ENCODE measurements around the gene NUDT5. TPM values are rescaled to one million over a fixed set of nuclear protein-coding genes. Genes with fewer than 3 reads are reported as not detected.
"Not testable (repeated sequence)": the region's sequence is repeated elsewhere in the genome, so short reads cannot be mapped to it uniquely, and the experiment has no call there.

The NUDT5 gene
- total RNA-seq, 1 donor from 2014 or later = 51.0 TPM

GRCh38 chr10:12179606-12180170, 16.0 kb downstream of the NUDT5 start:
- Mint-ChIP-seq H3K4me1 (no peaks in the 10 kb centered on the region), H3K4me3 (no peak overlapping the region), H3K27me3 (ENCODE audit: low read depth) (no peaks in the 10 kb centered on the region), H3K36me3 (peaks cover 11% of the 10 kb centered on the region), H3K27ac (no peak overlapping the region), H3K9me3 (no peaks in the 10 kb centered on the region)
- TF ChIP-seq CTCF (IDR thresholded peaks at IDR 0.05; ENCODE audit: unreplicated experiment) = no peak
- DNase-seq (ENCODE audit: low spot score in 2 of 2, unreplicated experiment in 2 of 2) = no peak

DNA sequence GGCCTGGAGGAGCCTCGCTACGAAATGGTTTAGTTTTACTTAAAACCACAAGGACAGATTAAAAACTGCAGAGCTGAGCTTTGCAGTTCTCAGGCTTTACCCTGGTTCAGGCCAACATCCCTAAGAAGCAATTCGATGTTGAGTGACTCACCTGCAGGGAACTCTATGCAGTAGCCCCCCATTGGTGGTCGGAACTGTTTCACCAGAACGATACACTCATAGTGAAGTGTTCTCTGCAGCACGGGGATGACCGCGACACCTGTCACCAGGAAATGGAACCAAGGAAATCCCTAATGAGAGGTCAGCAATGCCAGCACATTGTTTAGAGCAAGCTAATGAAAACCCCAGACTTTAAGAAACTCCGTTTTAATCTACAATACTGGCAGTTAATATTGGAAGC, 18.0 kb downstream of the NUDT5 start:
- peaks cover 15% of the 10 kb centered on the region for H3K36me3 Mint-ChIP-seq
- H3K27ac Mint-ChIP-seq = no peak overlapping the region
- H3K4me3 Mint-ChIP-seq = no peak overlapping the region
- H3K27me3 Mint-ChIP-seq (ENCODE audit: low read depth) = no peaks in the 10 kb centered on the region
- no peak for DNase-seq (ENCODE audit: low spot score in 2 of 2, unreplicated experiment in 2 of 2)
- no peak for TF ChIP-seq CTCF (IDR thresholded peaks at IDR 0.05; ENCODE audit: unreplicated experiment)
- H3K9me3 Mint-ChIP-seq = no peaks in the 10 kb centered on the region
- no peaks in the 10 kb centered on the region for H3K4me1 Mint-ChIP-seq

DNA sequence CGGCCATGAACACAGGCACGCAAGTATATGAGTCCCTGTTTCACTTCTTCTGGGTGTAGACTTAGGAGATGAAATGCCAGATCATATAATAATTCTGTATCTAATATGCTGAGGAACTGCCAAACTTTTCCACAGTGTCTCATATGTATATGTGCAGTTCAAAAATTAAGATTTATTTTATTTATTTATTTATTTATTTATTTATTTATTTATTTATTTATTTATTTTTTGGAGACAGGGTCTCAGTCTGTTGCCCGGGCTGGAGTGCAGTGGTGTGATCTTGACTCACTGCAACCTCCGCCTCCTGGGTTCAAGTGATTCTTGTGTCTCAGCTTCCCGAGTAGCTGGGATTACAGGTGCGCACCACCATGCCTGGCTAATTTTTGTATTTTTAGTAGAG, 24.2 kb downstream of the NUDT5 start:
- not testable (repeated sequence) for H3K4me1 Mint-ChIP-seq; H3K9me3 Mint-ChIP-seq; DNase-seq (ENCODE audit: low spot score in 2 of 2, unreplicated experiment in 2 of 2); H3K27ac Mint-ChIP-seq; H3K27me3 Mint-ChIP-seq (ENCODE audit: low read depth); H3K4me3 Mint-ChIP-seq
- peaks cover 42% of the 10 kb centered on the region for H3K36me3 Mint-ChIP-seq

DNA sequence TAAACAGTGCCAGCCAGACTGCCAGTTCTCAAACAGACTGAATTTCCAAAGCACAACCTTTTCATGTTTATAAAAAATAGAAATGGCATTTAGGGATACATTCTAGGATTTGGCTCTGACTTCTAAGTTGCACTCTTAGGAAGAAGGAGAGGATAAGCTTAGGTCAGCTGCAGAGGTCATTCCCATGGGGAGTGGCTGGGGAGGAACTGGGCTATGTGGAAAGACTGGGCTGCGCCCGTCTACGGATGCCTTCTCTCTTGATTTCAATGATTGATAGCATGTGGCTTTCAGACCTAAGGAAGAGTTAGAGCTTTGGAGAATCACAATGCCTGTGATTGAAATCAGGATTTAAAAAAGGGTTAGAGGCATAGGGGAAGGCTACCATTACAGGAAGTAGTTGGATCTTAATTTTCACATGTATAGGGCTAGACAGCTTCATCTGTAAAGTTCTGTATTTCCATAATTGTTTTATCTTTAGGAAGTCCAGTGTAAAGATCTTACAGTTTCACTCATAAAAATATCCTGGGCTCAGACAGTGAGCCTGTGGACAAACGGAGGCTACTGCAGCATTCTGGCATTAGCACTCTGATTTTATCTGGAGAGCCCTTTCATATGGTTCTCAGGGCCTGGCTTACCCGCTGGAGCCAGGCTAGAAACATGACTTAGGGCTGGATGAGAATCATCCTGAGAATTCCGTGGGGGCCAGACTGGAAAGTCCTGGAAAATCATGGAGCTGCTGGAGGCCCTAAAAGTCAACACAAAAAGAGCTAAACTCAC, 29.5 kb downstream of the NUDT5 start:
- Mint-ChIP-seq H3K9me3 (no peaks in the 10 kb centered on the region), H3K27me3 (ENCODE audit: low read depth) (no peaks in the 10 kb centered on the region), H3K27ac (no peak overlapping the region), H3K36me3 (peaks cover 42% of the 10 kb centered on the region), H3K4me3 (no peak overlapping the region), H3K4me1 (no peaks in the 10 kb centered on the region)
- TF ChIP-seq CTCF (IDR thresholded peaks at IDR 0.05; ENCODE audit: unreplicated experiment) = no peak
- DNase-seq (ENCODE audit: low spot score in 2 of 2, unreplicated experiment in 2 of 2) = no peak

DNA sequence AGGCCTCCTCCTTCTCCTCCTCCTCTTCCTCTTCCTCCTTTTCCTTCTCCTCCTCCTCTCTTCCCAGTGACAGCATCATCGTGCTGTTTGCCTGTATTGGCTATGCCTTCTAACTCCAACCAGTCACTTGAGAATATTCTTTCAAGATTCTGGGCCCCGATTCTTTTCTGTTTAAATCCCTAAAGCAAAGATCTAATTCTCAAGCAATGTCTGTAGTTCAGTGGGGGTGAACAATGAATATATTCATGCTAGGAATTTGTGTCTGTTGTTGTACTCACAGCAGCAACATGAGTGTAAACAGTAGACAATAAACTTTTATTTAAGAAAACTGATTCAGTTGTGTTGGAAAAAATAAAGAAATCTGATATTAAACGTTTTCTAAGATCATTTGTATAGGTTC, 30.7 kb downstream of the NUDT5 start:
- Mint-ChIP-seq H3K4me1 (no peaks in the 10 kb centered on the region), H3K27me3 (ENCODE audit: low read depth) (no peaks in the 10 kb centered on the region), H3K9me3 (no peaks in the 10 kb centered on the region), H3K36me3 (peaks cover 41% of the 10 kb centered on the region), H3K27ac (no peak overlapping the region), H3K4me3 (no peak overlapping the region)
- TF ChIP-seq CTCF (IDR thresholded peaks at IDR 0.05; ENCODE audit: unreplicated experiment) = no peak
- DNase-seq (ENCODE audit: low spot score in 2 of 2, unreplicated experiment in 2 of 2) = no peak

GRCh38 chr10:12164085-12164484, 31.6 kb downstream of the NUDT5 start:
- peaks cover 38% of the 10 kb centered on the region for H3K36me3 Mint-ChIP-seq
- no peaks in the 10 kb centered on the region for H3K4me1 Mint-ChIP-seq
- H3K4me3 Mint-ChIP-seq = no peak overlapping the region
- DNase-seq (ENCODE audit: low spot score in 2 of 2, unreplicated experiment in 2 of 2) = no peak
- no peaks in the 10 kb centered on the region for H3K27me3 Mint-ChIP-seq (ENCODE audit: low read depth)
- H3K27ac Mint-ChIP-seq = no peak overlapping the region
- no peak for TF ChIP-seq CTCF (IDR thresholded peaks at IDR 0.05; ENCODE audit: unreplicated experiment)
- no peaks in the 10 kb centered on the region for H3K9me3 Mint-ChIP-seq
